Skeletal muscle tissue (tissue), 4 donors: ENCODE measurements around the gene KPNA4. TPM values are rescaled to one million over a fixed set of nuclear protein-coding genes. Genes with fewer than 3 reads are reported as not detected.
"Not testable (repeated sequence)": the region's sequence is repeated elsewhere in the genome, so short reads cannot be mapped to it uniquely, and the experiment has no call there.

ENCODE experiments used
- H3K27ac ChIP-seq: one replicate; pipeline ENCODE4 v1.7.0; 2013; ENCODE audit warnings: mild to moderate bottlenecking, low read depth, low read length, inconsistent platforms
- H3K27me3 ChIP-seq, 3 donors: one replicate each; pipeline ENCODE4 v1.7.0; 2013; ENCODE audit warnings: low read length in 3 of 3; ENCODE audit not compliant: control insufficient read depth in 3 of 3, insufficient read depth in 3 of 3
- H3K36me3 ChIP-seq, 3 donors: one replicate each; pipeline ENCODE4 v1.7.0; 2013; ENCODE audit warnings: low read length in 3 of 3; ENCODE audit not compliant: control insufficient read depth in 3 of 3, insufficient read depth in 3 of 3
- H3K4me1 ChIP-seq, 3 donors: one replicate each; pipeline ENCODE4 v1.7.0; 2013; ENCODE audit warnings: low read length in 3 of 3, mild to moderate bottlenecking in 3 of 3; ENCODE audit not compliant: control insufficient read depth in 3 of 3, insufficient read depth in 3 of 3
- H3K4me3 ChIP-seq, 3 donors: one replicate each; pipeline ENCODE4 v1.7.0; 2013; ENCODE audit warnings: low read length in 3 of 3
- H3K9ac ChIP-seq, 3 donors: one replicate each; pipeline ENCODE4 v1.7.0; 2013; ENCODE audit warnings: low read length in 3 of 3, mild to moderate bottlenecking in 3 of 3, moderate library complexity in 2 of 3, low read depth in 1 of 3
- H3K9me3 ChIP-seq, 3 donors: one replicate each; pipeline ENCODE4 v1.7.0; 2013; ENCODE audit warnings: low read length in 3 of 3; ENCODE audit not compliant: control insufficient read depth in 3 of 3
- total RNA-seq: library from RNA; depleted of rRNA; stranded (reverse); fragments of >200 nt; gene quantifications from one replicate; pipeline ENCODE4 v1.2.3, GENCODE V29; 2014
- donor health status: Osteomylitis.

The KPNA4 gene
- total RNA-seq = 25.6 TPM

DNA sequence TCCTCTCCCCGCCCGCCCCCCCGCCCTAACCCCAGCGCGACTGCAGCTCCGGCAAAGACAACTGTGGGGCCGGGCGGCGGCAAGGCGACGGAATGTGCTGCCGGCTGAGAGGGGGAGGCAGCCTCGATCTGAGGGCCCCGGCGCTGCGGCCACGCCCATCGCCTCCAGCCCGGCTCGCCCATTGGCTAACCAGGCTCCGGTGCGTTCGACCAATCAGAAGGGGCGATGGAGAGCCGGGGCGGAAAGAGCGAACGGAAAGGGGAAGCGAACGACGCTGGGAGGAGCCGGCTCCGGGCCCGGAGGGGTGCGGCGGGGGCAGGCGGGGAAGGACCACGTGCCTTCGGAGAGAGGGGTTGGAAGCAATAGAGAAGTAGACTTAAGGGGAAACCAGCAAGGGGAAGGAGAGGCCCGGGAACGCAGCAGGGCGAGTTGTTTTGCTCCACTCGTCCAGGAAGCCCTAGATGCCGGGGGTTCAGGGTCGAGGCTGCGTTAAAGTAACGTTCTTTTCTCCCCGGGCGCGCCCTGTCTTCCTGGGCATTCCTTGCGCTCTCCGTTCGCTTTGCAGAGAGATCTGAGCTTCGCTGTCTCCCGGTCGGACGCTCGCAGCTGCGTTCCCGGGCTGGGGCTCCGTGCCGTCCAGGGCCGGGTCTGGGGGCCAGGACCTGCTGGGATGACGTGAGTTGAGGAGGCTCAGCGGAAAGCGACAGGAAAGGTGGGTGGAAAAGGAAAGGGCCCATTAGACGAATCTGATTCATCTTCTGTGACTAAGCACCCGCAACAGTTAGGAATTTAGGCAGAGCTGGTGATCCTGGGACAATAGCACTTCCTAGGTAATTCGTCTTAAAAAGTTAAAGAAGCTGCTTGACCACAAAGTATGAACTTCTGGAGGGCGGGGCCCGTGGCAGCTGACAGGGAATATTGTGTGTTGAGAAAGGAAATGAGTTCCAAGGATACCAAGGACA, at the start of gene KPNA4:
KPNA4 (minus strand) TSS at position 130 of the 962 bp plus-strand sequence. CDS start 289 bp downstream, outside the sequence.
- H3K9me3 ChIP-seq = no peaks in the 10 kb centered on the region
- H3K27ac ChIP-seq = peak within 1 kb of the TSS; percentile 98
- no peaks in the 10 kb centered on the region for H3K27me3 ChIP-seq
- peaks cover 18 to 28% (median 27%) of the 10 kb centered on the region in 3 donors for H3K4me1 ChIP-seq
- H3K4me3 ChIP-seq = peak within 1 kb of the TSS; percentile 87 to 97 (median 91)
- peaks cover 6 to 11% (median 8%) of the 10 kb centered on the region in 3 donors for H3K36me3 ChIP-seq
- peak within 1 kb of the TSS; percentile 95 to 99 (median 98) for H3K9ac ChIP-seq

DNA sequence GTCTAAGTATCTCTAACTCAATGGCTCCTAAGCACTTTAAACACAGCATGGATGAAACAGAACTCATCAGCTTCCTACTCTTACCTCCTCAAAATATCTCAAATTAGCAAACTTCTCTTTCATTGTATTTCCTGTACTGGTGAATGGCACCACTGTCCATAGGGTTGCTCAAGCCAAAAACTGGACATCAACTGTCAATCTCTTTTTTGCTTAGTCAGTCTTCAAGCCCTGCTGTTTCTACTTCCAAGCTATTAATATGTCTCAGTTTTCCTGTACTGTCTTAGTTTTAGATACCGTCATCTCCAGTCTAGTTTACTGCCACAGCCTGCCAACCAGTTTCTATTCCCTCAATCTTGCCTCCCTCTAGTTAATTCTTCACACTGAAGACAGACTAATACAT, 48.3 kb upstream of the KPNA4 start:
- no peak overlapping the region for H3K27ac ChIP-seq
- H3K9ac ChIP-seq = no peak overlapping the region
- H3K4me1 ChIP-seq = peaks cover 3 to 9% (median 4%) of the 10 kb centered on the region in 3 donors
- H3K4me3 ChIP-seq = no peak overlapping the region
- no peaks in the 10 kb centered on the region for H3K9me3 ChIP-seq
- no peaks in the 10 kb centered on the region for H3K27me3 ChIP-seq
- H3K36me3 ChIP-seq = no peaks in the 10 kb centered on the region

- H3K36me3 ChIP-seq = no peaks in the 10 kb centered on the region
- H3K27me3 ChIP-seq = no peaks in the 10 kb centered on the region
- H3K4me3 ChIP-seq = no peak overlapping the region
- H3K4me1 ChIP-seq = peaks cover 0 to 9% (median 0%) of the 10 kb centered on the region in 3 donors
- H3K9me3 ChIP-seq = no peaks in the 10 kb centered on the region
- no peak overlapping the region for H3K9ac ChIP-seq
- no peak overlapping the region for H3K27ac ChIP-seq
These were observed 47.2 kb upstream of the KPNA4 start for GRCh38 chr3:160612386-160613075.

DNA sequence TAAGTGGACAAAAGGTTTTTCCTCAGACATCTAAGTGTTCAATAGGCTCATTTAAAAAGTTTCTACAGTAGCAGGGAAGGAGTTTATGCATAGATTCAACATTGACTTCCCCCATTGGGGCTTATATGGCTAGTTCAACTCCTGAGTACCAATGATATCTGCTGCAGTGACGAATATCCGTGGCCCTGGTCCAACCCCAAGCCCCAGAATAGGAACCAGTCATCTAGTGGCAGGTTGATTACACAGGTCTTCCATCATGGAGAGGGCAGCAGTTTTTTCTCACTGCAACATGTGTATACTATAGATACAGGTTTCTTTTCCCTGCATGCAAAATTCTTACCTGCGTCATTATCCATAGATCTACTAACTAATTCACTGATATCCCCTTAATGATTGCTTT, 45.8 kb upstream of the KPNA4 start:
- Histone ChIP-seq H3K4me3 (no peak overlapping the region), H3K9ac (no peak overlapping the region), H3K36me3 (no peaks in the 10 kb centered on the region), H3K9me3 (no peaks in the 10 kb centered on the region), H3K27ac (no peak overlapping the region), H3K27me3 (no peaks in the 10 kb centered on the region), H3K4me1 (peaks cover 0 to under 1% (median 0%) of the 10 kb centered on the region in 3 donors)

DNA sequence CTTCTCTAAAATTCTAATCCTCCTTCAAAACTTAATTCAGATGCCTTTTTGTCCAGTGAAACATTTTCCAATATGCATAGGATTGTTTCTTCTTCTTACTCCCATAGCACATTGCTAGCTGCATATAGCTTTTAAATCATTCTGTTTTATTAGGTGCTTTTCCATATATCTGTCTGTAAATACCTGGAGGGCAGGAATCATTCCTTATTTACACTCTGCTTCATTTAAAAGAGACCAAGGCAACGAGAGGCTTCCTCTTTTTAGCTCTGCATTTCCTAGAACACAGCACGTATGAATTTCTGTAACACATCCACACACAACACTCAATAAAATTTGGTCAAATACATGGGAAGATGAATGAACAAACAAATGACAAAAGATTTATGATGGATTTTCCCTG, 43.5 kb upstream of the KPNA4 start:
- Histone ChIP-seq H3K9ac (no peak overlapping the region), H3K4me3 (no peak overlapping the region), H3K27me3 (no peaks in the 10 kb centered on the region), H3K27ac (no peak overlapping the region), H3K4me1 (no peaks in the 10 kb centered on the region), H3K36me3 (no peaks in the 10 kb centered on the region), H3K9me3 (no peaks in the 10 kb centered on the region)

DNA sequence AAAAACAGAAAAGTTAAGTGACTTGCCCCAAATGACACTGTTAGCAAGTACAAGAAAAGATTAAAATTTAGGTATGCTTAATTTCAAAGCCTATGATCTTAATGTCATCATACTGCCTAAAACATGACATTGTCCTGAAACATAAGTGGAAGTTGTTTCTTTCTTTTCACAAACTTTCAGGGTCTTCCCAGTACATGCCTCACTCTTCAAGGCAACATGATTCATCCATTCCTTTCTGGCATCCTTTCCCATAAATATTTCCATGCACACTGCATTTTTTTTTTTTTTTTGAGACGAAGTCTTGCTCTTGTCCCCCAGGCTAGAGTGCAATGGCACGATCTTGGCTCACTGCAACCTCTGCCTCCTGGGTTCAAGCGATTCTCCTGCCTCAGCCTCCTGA, 42.5 kb upstream of the KPNA4 start:
- Histone ChIP-seq H3K27me3 (no peaks in the 10 kb centered on the region), H3K27ac (no peak overlapping the region), H3K4me1 (no peaks in the 10 kb centered on the region), H3K9ac (no peak overlapping the region), H3K36me3 (no peaks in the 10 kb centered on the region), H3K4me3 (no peak overlapping the region), H3K9me3 (no peaks in the 10 kb centered on the region)

DNA sequence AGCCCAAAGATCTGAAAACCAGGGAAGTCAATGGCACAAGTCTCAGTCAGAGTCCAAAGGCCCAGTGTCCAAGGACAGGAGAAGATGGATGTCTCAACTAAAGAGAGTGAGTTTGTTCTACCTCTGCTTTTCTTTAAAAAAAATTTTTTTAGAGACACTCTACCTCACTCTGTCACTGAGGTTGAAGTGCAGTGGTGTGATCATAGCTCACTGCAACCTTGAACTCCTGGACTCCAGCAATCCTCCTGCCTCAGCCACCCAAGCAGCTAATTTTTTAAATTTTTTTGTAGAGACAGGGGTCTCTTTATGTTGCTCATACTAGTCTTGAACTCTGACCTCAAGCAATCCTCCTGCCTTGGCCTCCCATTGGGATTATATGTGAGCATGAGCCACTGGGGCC, 39.9 kb upstream of the KPNA4 start:
- H3K9me3 ChIP-seq = no peaks in the 10 kb centered on the region
- no peaks in the 10 kb centered on the region for H3K4me1 ChIP-seq
- H3K9ac ChIP-seq = no peak overlapping the region
- H3K36me3 ChIP-seq = no peaks in the 10 kb centered on the region
- no peak overlapping the region for H3K27ac ChIP-seq
- no peaks in the 10 kb centered on the region for H3K27me3 ChIP-seq
- H3K4me3 ChIP-seq = no peak overlapping the region

- not testable (repeated sequence) for H3K27me3 ChIP-seq, H3K9me3 ChIP-seq, H3K4me3 ChIP-seq, H3K4me1 ChIP-seq, H3K27ac ChIP-seq, H3K9ac ChIP-seq, H3K36me3 ChIP-seq
These were observed 38.5 kb upstream of the KPNA4 start for GRCh38 chr3:160603845-160604244.

DNA sequence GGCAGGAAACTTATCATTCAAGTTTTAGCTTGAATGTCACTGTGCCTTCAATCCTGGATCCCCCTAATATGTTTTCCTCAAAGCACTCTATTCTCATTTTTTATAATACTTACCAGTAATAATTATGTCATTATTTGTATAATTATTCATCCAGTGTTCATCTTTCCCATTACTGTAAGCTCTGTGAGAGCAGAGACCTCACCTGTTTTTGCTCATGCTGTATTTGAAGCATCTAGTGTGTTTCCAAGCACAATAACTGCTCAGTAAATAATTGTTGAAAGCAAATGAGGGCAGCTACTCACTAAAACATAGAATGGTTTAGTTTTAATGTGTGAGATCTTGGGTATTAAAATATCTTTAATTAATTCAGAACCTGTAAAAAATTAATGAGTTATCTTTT, 36.9 kb upstream of the KPNA4 start:
- H3K4me3 ChIP-seq = no peak overlapping the region
- H3K4me1 ChIP-seq = no peaks in the 10 kb centered on the region
- H3K36me3 ChIP-seq = no peaks in the 10 kb centered on the region
- H3K27ac ChIP-seq = no peak overlapping the region
- no peaks in the 10 kb centered on the region for H3K27me3 ChIP-seq
- no peaks in the 10 kb centered on the region for H3K9me3 ChIP-seq
- no peak overlapping the region for H3K9ac ChIP-seq

GRCh38 chr3:160601288-160601687, 35.9 kb upstream of the KPNA4 start:
- Histone ChIP-seq H3K4me1 (no peaks in the 10 kb centered on the region), H3K9ac (no peak overlapping the region), H3K4me3 (no peak overlapping the region), H3K36me3 (no peaks in the 10 kb centered on the region), H3K27ac (no peak overlapping the region), H3K9me3 (no peaks in the 10 kb centered on the region), H3K27me3 (no peaks in the 10 kb centered on the region)
